ENCODE results near the gene PTPRN2. TPM values are rescaled to one million over a fixed set of nuclear protein-coding genes. Genes with fewer than 3 reads are reported as not detected.

Gene PTPRN2
- total RNA-seq, 1 experiment from 2014 or later, result 2.1 TPM

- ChIA-PET RAD21 (ENCODE audit: low non-redundant PET in 1 of 2, low total read pairs in 2 of 2, uncharacterized antibody in 2 of 2, unreplicated experiment in 2 of 2) (no interaction called here), POLR2A (no interaction called here), CTCF (no interaction called here)
- intact Hi-C loops (cut with micrococcal nuclease), result no loop called here
- BruUV-seq (replicated peaks), result no TSS peak
- TF ChIP-seq CTCF (IDR thresholded peaks at IDR 0.05 in 2 of 3, conservative IDR thresholded peaks at IDR 0.05 in 1 of 3; ENCODE audit: borderline replicate concordance in 1 of 3, insufficient read depth in 1 of 3, low read depth in 2 of 3, low read length in 2 of 3), result no peak
- no peak for TF ChIP-seq CEBPB (IDR thresholded peaks at IDR 0.05; ENCODE audit: low read depth)
- no peak for TF ChIP-seq POLR2AphosphoS5 (IDR thresholded peaks at IDR 0.05; ENCODE audit: low read depth, low read length)
- TF ChIP-seq SIN3A (IDR thresholded peaks at IDR 0.05; ENCODE audit: low read depth), result no peak
- TF ChIP-seq ZNF274 (IDR thresholded peaks at IDR 0.05; ENCODE audit: low read depth, low read length), result no peak
- TF ChIP-seq REST (IDR thresholded peaks at IDR 0.05; ENCODE audit: low read depth), result no peak
- no peaks in the 10 kb centered on the region for H4K20me1 ChIP-seq (ENCODE audit: insufficient read depth)
- DNase-seq (ENCODE audit: low read depth, low spot score), result no peak
- no peak overlapping the region for H3K27ac ChIP-seq (ENCODE audit: low read depth, low read length)
- H3K9ac ChIP-seq (ENCODE audit: low read length), result no peak overlapping the region
- no peak for ATAC-seq
- H3K79me2 ChIP-seq (ENCODE audit: insufficient read depth, low read length), result no peaks in the 10 kb centered on the region
- H2AFZ ChIP-seq (ENCODE audit: low read depth, low read length, poor library complexity, severe bottlenecking), result no peak overlapping the region
- 0 out of 2 replicates have a peak, but pooled peaks cover 3% of the 10 kb centered on the region for H3K27me3 ChIP-seq (ENCODE audit: insufficient read depth, low read length)
- no peaks in the 10 kb centered on the region; a peak in 1 of 4 replicates for H3K9me3 ChIP-seq (ENCODE audit: control insufficient read depth in 1 of 2, insufficient read depth in 1 of 2, low read depth in 1 of 2, low read length in 2 of 2)
- H3K36me3 ChIP-seq (ENCODE audit: control insufficient read depth in 1 of 2, insufficient read depth in 2 of 2, low read length in 2 of 2), result no peaks in the 10 kb centered on the region
- H3K4me3 ChIP-seq (replicated peaks in 1 of 2; ENCODE audit: low read depth in 1 of 2, low read length in 2 of 2), result no peak overlapping the region
- H3K4me1 ChIP-seq (ENCODE audit: control insufficient read depth in 1 of 2, insufficient read depth in 2 of 2, low read length in 2 of 2), result no peaks in the 10 kb centered on the region
- H3K9me2 ChIP-seq (ENCODE audit: insufficient read depth), result no peaks in the 10 kb centered on the region
- H3K4me2 ChIP-seq (ENCODE audit: low read length), result no peak overlapping the region
These were observed 525.6 kb downstream of the PTPRN2 start for GRCh38 chr7:158061884-158062656.
